ENCODE measurements around the gene MYH10.

The MYH10 gene

GRCh38 chr17:8489841-8490240 is 140.7 kb downstream of the MYH10 start:
- DNase-seq, result no peak

- DNase-seq, result no peak
Measured at GRCh38 chr17:8488901-8489300, 141.6 kb downstream of the MYH10 start.

GRCh38 chr17:8488491-8488890 is 142.0 kb downstream of the MYH10 start:
- no peak for DNase-seq

- no peak for DNase-seq
Measured at GRCh38 chr17:8487743-8488142, 142.8 kb downstream of the MYH10 start.

- DNase-seq, result no peak
Measured at GRCh38 chr17:8487130-8487645, 143.3 kb downstream of the MYH10 start.

GRCh38 chr17:8485491-8485890 is 145.0 kb downstream of the MYH10 start:
- no peak for DNase-seq

- no peak for DNase-seq
Measured at GRCh38 chr17:8484465-8484864, 146.1 kb downstream of the MYH10 start.

- DNase-seq, result no peak
Measured at GRCh38 chr17:8482546-8482945, 148.0 kb downstream of the MYH10 start.

GRCh38 chr17:8481703-8482102 is 148.8 kb downstream of the MYH10 start:
- DNase-seq, result no peak

GRCh38 chr17:8481089-8481488 is 149.4 kb downstream of the MYH10 start:
- DNase-seq, result no peak

- DNase-seq, result no peak
Measured at GRCh38 chr17:8480011-8480976, 150.2 kb downstream of the MYH10 start.

GRCh38 chr17:8479431-8479947 is 151.0 kb downstream of the MYH10 start:
- no peak for DNase-seq

- DNase-seq, result no peak
Measured at GRCh38 chr17:8477715-8478441, 152.6 kb downstream of the MYH10 start.

GRCh38 chr17:8477171-8477570 is 153.4 kb downstream of the MYH10 start:
- DNase-seq, result no peak

GRCh38 chr17:8476741-8477140 is 153.8 kb downstream of the MYH10 start:
- no peak for DNase-seq

GRCh38 chr17:8475781-8476180 is 154.7 kb downstream of the MYH10 start:
- DNase-seq, result no peak

GRCh38 chr17:8475227-8475626 is 155.3 kb downstream of the MYH10 start:
- no peak for DNase-seq

GRCh38 chr17:8474826-8475225 is 155.7 kb downstream of the MYH10 start:
- DNase-seq, result no peak

GRCh38 chr17:8473451-8474192 is 156.9 kb downstream of the MYH10 start:
- DNase-seq, result no peak

GRCh38 chr17:8472663-8473062 is 157.9 kb downstream of the MYH10 start:
- no peak for DNase-seq

- no peak for DNase-seq
Measured at GRCh38 chr17:8470447-8471047, 160.0 kb downstream of the MYH10 start.

- DNase-seq, result no peak
Measured at GRCh38 chr17:8469964-8470363, 160.6 kb downstream of the MYH10 start.

Measured in NCI-H187 treated with DMSO at 0.1 percent for 48 hours (cell line).